Astrocyte (in vitro differentiated cells and primary cell): ENCODE measurements around the gene THY1. TPM values are rescaled to one million over a fixed set of nuclear protein-coding genes. Genes with fewer than 3 reads are reported as not detected.

Experiments
- DNase-seq: peaks from one replicate; pipeline ENCODE4 v3.0.0-alpha.2; 2010; ENCODE audit warnings: low read depth
- FAIRE-seq: peaks from 2 replicates; lab custom pipeline; 2011; peaks lifted over from hg19 to GRCh38; lab: Jason Lieb, UNC
- H2AFZ ChIP-seq: 2 replicates; pipeline ENCODE4 v1.6.0; 2012; ENCODE audit warnings: low read depth, low read length, inconsistent platforms
- H3K27ac ChIP-seq: 2 replicates; pipeline ENCODE4 v1.5.1; 2011; ENCODE audit warnings: low read depth, low read length, inconsistent platforms
- H3K27me3 ChIP-seq: 2 replicates; pipeline ENCODE4 v1.6.0; 2011; ENCODE audit warnings: low read length, inconsistent platforms; ENCODE audit not compliant: insufficient read depth
- H3K36me3 ChIP-seq: 2 replicates; pipeline ENCODE4 v1.5.1; 2011; ENCODE audit warnings: low read length, inconsistent platforms; ENCODE audit not compliant: insufficient read depth
- H3K4me1 ChIP-seq: 2 replicates; pipeline ENCODE4 v1.5.1; 2011; ENCODE audit warnings: low read length, inconsistent platforms; ENCODE audit not compliant: insufficient read depth
- H3K4me2 ChIP-seq: 2 replicates; pipeline ENCODE4 v1.6.0; 2012; ENCODE audit warnings: low read length, inconsistent platforms
- H3K4me3 ChIP-seq: 2 replicates; pipeline ENCODE4 v1.5.1; 2011; ENCODE audit warnings: low read depth, mild to moderate bottlenecking, low read length, inconsistent platforms; ENCODE audit not compliant: insufficient read depth
- H3K79me2 ChIP-seq: 2 replicates; pipeline ENCODE4 v1.6.0; 2012; ENCODE audit warnings: mild to moderate bottlenecking, low read length, inconsistent platforms; ENCODE audit not compliant: insufficient read depth
- H3K9ac ChIP-seq: 2 replicates; pipeline ENCODE4 v1.6.0; 2012; ENCODE audit warnings: mild to moderate bottlenecking, low read length, inconsistent platforms
- H3K9me3 ChIP-seq: 2 replicates; pipeline ENCODE4 v1.5.1; 2012; ENCODE audit warnings: low read depth, mild to moderate bottlenecking, low read length, inconsistent platforms; ENCODE audit not compliant: insufficient read depth
- H4K20me1 ChIP-seq: 2 replicates; pipeline ENCODE4 v1.6.0; 2012; ENCODE audit warnings: low read length, inconsistent platforms; ENCODE audit not compliant: insufficient read depth
- H3K27ac Mint-ChIP-seq: one replicate; pipeline ENCODE4 v1.8.0; 2021; ENCODE audit warnings: mild to moderate bottlenecking, mixed read lengths; ENCODE audit not compliant: unreplicated experiment
- H3K27me3 Mint-ChIP-seq: one replicate; pipeline ENCODE4 v1.8.0; 2021; ENCODE audit warnings: low read depth, mixed read lengths; ENCODE audit not compliant: unreplicated experiment
- H3K36me3 Mint-ChIP-seq: one replicate; pipeline ENCODE4 v1.8.0; 2021; ENCODE audit warnings: low read depth, mixed read lengths; ENCODE audit not compliant: unreplicated experiment
- H3K4me1 Mint-ChIP-seq: one replicate; pipeline ENCODE4 v1.8.0; 2021; ENCODE audit warnings: low read depth, mixed read lengths; ENCODE audit not compliant: unreplicated experiment
- H3K4me3 Mint-ChIP-seq: one replicate; pipeline ENCODE4 v1.8.0; 2021; ENCODE audit warnings: mild to moderate bottlenecking, moderate library complexity, mixed read lengths; ENCODE audit not compliant: unreplicated experiment
- H3K9me3 Mint-ChIP-seq: one replicate; pipeline ENCODE4 v1.8.0; 2021; ENCODE audit warnings: mild to moderate bottlenecking, mixed read lengths; ENCODE audit not compliant: unreplicated experiment
- CTCF ChIP-seq: IDR thresholded peaks from 2 replicates; pipeline ENCODE4 v1.5.1; 2011; ENCODE audit warnings: low read depth, mild to moderate bottlenecking, inconsistent platforms, low read length, moderate library complexity; ENCODE audit not compliant: insufficient read depth
- EZH2 ChIP-seq: IDR thresholded peaks from 2 replicates; pipeline ENCODE4 v1.6.1; 2012; ENCODE audit warnings: mild to moderate bottlenecking, low read length, inconsistent platforms; ENCODE audit not compliant: insufficient read depth
- total RNA-seq: library from RNA; stranded (reverse); gene quantifications from 2 replicates; pipeline ENCODE4 v1.2.1, GENCODE V29; 2021

THY1 gene
- total RNA-seq, 1 donor from 2014 or later: 104 TPM

GRCh38 chr11:119433358-119433725, 10.4 kb upstream of the THY1 start:
- peaks cover 2% of the 10 kb centered on the region for H3K27me3 Mint-ChIP-seq
- Histone ChIP-seq H3K79me2 (no peaks in the 10 kb centered on the region), H3K9me3 (no peaks in the 10 kb centered on the region), H2AFZ (no peak overlapping the region), H3K36me3 (no peaks in the 10 kb centered on the region), H3K4me3 (peak overlapping the region; percentile 44), H3K4me1 (peaks cover 20% of the 10 kb centered on the region), H3K27ac (peak overlapping the region; percentile 87), H3K27me3 (no peaks in the 10 kb centered on the region), H4K20me1 (no peaks in the 10 kb centered on the region), H3K9ac (peak overlapping the region; percentile 71), H3K4me2 (peak overlapping the region; percentile 88)
- peak; percentile 69 for DNase-seq
- peak overlapping the region; percentile 46 for H3K4me3 Mint-ChIP-seq
- peaks cover 14% of the 10 kb centered on the region for H3K4me1 Mint-ChIP-seq
- peak overlapping the region; percentile 97 for H3K27ac Mint-ChIP-seq
- no peak for TF ChIP-seq EZH2
- no peak for TF ChIP-seq CTCF
- no peaks in the 10 kb centered on the region for H3K36me3 Mint-ChIP-seq
- FAIRE-seq: no peak
- no peaks in the 10 kb centered on the region for H3K9me3 Mint-ChIP-seq

- Mint-ChIP-seq H3K36me3 (no peaks in the 10 kb centered on the region), H3K27ac (peak overlapping the region; percentile 97), H3K4me3 (peak overlapping the region; percentile 46)
Measured at GRCh38 chr11:119432484-119433357, 9.7 kb upstream of the THY1 start.

More at GRCh38 chr11:119432484-119433357, 9.7 kb upstream of the THY1 start:
- Histone ChIP-seq H3K9ac (peak overlapping the region; percentile 71), H3K9me3 (no peaks in the 10 kb centered on the region), H2AFZ (peak overlapping the region; percentile 70), H3K4me3 (peak overlapping the region; percentile 44), H4K20me1 (no peaks in the 10 kb centered on the region), H3K4me2 (peak overlapping the region; percentile 88), H3K79me2 (no peaks in the 10 kb centered on the region), H3K36me3 (no peaks in the 10 kb centered on the region), H3K27me3 (no peaks in the 10 kb centered on the region), H3K27ac (peak overlapping the region; percentile 87), H3K4me1 (peaks cover 20% of the 10 kb centered on the region)
- Mint-ChIP-seq H3K9me3 (no peaks in the 10 kb centered on the region), H3K27me3 (peaks cover 2% of the 10 kb centered on the region), H3K4me1 (peaks cover 14% of the 10 kb centered on the region)
- FAIRE-seq (peak; percentile 50), DNase-seq (peak; percentile 90)
- no peak for TF ChIP-seq EZH2
- TF ChIP-seq CTCF: no peak
